Hepatocyte (in vitro differentiated cells): ENCODE measurements around the gene RBM48. TPM values are rescaled to one million over a fixed set of nuclear protein-coding genes. Genes with fewer than 3 reads are reported as not detected.
"Not testable (repeated sequence)": the region's sequence is repeated elsewhere in the genome, so short reads cannot be mapped to it uniquely, and the experiment has no call there.

Source experiments
- DNase-seq: peaks from one replicate; pipeline ENCODE4 v3.0.0-alpha.2; 2016; ENCODE audit warnings: low spot score
- H2AFZ ChIP-seq: fragments of 200-600 bp; sonication (generic); 2 replicates; pipeline ENCODE4 v1.6.0; 2016; ENCODE audit warnings: antibody characterized with exemption, mild to moderate bottlenecking
- H3K27ac ChIP-seq: fragments of 200-600 bp; sonication (generic); 2 replicates; pipeline ENCODE4 v1.5.1; 2016; ENCODE audit warnings: mild to moderate bottlenecking
- H3K27me3 ChIP-seq: fragments of 200-600 bp; sonication (generic); 2 replicates; pipeline ENCODE4 v1.6.1; 2016
- H3K36me3 ChIP-seq: fragments of 200-600 bp; sonication (generic); replicated peaks from 2 replicates; pipeline ENCODE4 v1.5.1; 2016; ENCODE audit warnings: low read depth; ENCODE audit not compliant: insufficient read depth
- H3K4me1 ChIP-seq: fragments of 200-600 bp; sonication (generic); 2 replicates; pipeline ENCODE4 v1.5.1; 2016; ENCODE audit warnings: mild to moderate bottlenecking, moderate library complexity; ENCODE audit not compliant: insufficient read depth
- H3K4me2 ChIP-seq: fragments of 200-600 bp; sonication (generic); 2 replicates; pipeline ENCODE4 v1.6.0; 2016
- H3K4me3 ChIP-seq: fragments of 200-600 bp; sonication (generic); 2 replicates; pipeline ENCODE4 v1.5.1; 2016; ENCODE audit warnings: mild to moderate bottlenecking
- H3K79me2 ChIP-seq: fragments of 200-600 bp; sonication (generic); 2 replicates; pipeline ENCODE4 v1.6.0; 2017; ENCODE audit warnings: mild to moderate bottlenecking
- H3K9me2 ChIP-seq: fragments of 200-600 bp; sonication (generic); replicated peaks from 2 replicates; pipeline ENCODE4 v1.6.0; 2017; ENCODE audit warnings: mild to moderate bottlenecking; ENCODE audit not compliant: insufficient read depth
- H3K9me3 ChIP-seq: fragments of 200-600 bp; sonication (generic); 2 replicates; pipeline ENCODE4 v1.5.1; 2016; ENCODE audit warnings: low read depth, mild to moderate bottlenecking
- H4K20me1 ChIP-seq: fragments of 200-600 bp; sonication (generic); 2 replicates; pipeline ENCODE4 v1.6.0; 2016; ENCODE audit warnings: mild to moderate bottlenecking; ENCODE audit not compliant: insufficient read depth, poor library complexity, severe bottlenecking
- EZH2 ChIP-seq: fragments of 200-600 bp; sonication (generic); IDR thresholded peaks from 2 replicates; pipeline ENCODE4 v1.6.1; 2016; ENCODE audit warnings: antibody characterized with exemption, mild to moderate bottlenecking, borderline replicate concordance
- EZH2phosphoT487 ChIP-seq: fragments of 200-600 bp; sonication (generic); IDR thresholded peaks from one replicate; pipeline ENCODE4 v1.6.1; 2018; ENCODE audit warnings: antibody characterized with exemption, mild to moderate bottlenecking, low read depth, moderate library complexity; ENCODE audit not compliant: unreplicated experiment, severe bottlenecking
- WGBS: methylation state at CpG from one replicate; pipeline ENCODE4 v1.1.6; 2016; ENCODE audit warnings: low lambda C conversion rate; ENCODE audit errors: missing lambda C conversion rate; 5-methylcytosine and 5-hydroxymethylcytosine counted together
- polyA plus RNA-seq: library from polyadenylated mRNA; unstranded; fragments of >200 nt; fragmentation: Nextera tagmentation; extraction: Ambion mirVana; gene quantifications from 2 replicates; pipeline ENCODE4 v1.2.1, GENCODE V29; 2016
- total RNA-seq: library from RNA; depleted of rRNA; stranded (reverse); fragments of >200 nt; gene quantifications from 2 replicates; pipeline ENCODE4 v1.2.3, GENCODE V29; 2014
- TF ChIP-seq, protein P1 (sequence below): fragments of 200-600 bp; sonication (generic); IDR thresholded peaks from 2 replicates; pipeline ENCODE4 v1.5.1; 2016; ENCODE audit warnings: antibody characterized with exemption, mild to moderate bottlenecking; ENCODE audit not compliant: poor library complexity

RBM48 gene
- total and polyA plus RNA-seq, 2 experiments from 2014 or later, result 8.4 to 15.7 TPM

DNA sequence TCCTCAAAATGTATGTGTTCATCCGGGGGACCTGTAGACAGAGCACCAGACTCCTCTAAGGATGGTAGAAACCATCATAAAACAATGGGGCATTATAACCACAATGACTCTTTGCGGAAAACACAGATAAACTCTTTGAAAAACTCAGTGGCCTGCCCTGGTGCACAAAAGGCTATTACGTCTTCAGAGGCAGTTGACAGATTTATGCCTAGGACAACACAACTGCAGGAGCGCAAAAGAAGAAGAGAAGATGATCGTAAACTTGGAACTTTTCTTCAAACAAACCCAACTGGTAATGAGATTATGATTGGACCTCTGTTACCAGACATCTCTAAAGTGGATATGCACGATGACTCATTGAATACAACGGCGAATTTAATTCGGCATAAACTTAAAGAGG lies 6.0 kb downstream of the RBM48 start:
- H2AFZ ChIP-seq, result no peak overlapping the region
- TF ChIP-seq EZH2 (no peak), EZH2phosphoT487 (no peak)
- TF ChIP-seq, protein P1, sequence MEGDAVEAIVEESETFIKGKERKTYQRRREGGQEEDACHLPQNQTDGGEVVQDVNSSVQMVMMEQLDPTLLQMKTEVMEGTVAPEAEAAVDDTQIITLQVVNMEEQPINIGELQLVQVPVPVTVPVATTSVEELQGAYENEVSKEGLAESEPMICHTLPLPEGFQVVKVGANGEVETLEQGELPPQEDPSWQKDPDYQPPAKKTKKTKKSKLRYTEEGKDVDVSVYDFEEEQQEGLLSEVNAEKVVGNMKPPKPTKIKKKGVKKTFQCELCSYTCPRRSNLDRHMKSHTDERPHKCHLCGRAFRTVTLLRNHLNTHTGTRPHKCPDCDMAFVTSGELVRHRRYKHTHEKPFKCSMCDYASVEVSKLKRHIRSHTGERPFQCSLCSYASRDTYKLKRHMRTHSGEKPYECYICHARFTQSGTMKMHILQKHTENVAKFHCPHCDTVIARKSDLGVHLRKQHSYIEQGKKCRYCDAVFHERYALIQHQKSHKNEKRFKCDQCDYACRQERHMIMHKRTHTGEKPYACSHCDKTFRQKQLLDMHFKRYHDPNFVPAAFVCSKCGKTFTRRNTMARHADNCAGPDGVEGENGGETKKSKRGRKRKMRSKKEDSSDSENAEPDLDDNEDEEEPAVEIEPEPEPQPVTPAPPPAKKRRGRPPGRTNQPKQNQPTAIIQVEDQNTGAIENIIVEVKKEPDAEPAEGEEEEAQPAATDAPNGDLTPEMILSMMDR, result no peak
- 86% methylated on average over 9 of the region's 9 CpGs for WGBS
- DNase-seq, result no peak
- H3K27ac ChIP-seq, result no peak overlapping the region
- peaks cover under 1% of the 10 kb centered on the region for H3K4me1 ChIP-seq
- no peaks in the 10 kb centered on the region for H3K27me3 ChIP-seq
- peaks cover 21% of the 10 kb centered on the region for H3K79me2 ChIP-seq
- no peak overlapping the region for H3K4me2 ChIP-seq
- no peaks in the 10 kb centered on the region for H3K9me2 ChIP-seq
- H3K36me3 ChIP-seq, result no peaks in the 10 kb centered on the region
- no peak overlapping the region for H3K4me3 ChIP-seq
- no peaks in the 10 kb centered on the region for H4K20me1 ChIP-seq
- H3K9me3 ChIP-seq, result no peaks in the 10 kb centered on the region

DNA sequence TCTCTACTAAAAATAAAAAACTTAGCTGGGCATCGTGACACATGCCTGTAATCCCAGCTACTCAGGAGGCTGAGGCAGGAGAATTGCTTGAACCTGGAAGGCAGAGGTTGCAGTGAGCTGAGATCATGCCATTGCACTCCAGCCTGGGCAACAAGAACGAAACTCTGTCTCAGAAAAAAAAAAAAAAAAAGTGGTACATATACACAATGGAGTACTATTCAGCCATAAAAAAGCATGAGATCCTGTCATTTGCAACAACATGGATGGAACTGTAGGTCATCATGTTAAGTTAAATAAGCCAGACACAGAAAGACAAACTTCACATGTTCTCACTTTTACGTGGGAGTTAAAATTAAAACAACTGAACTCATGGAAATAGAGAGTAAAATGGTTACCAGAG lies 14.9 kb downstream of the RBM48 start:
- H3K4me3 ChIP-seq, H3K27me3 ChIP-seq, H2AFZ ChIP-seq, H4K20me1 ChIP-seq, H3K9me3 ChIP-seq, DNase-seq, H3K27ac ChIP-seq, H3K4me2 ChIP-seq, H3K36me3 ChIP-seq, H3K4me1 ChIP-seq, H3K79me2 ChIP-seq, H3K9me2 ChIP-seq: not testable (repeated sequence)
- WGBS, result 85% methylated on average over 3 of the region's 3 CpGs

DNA sequence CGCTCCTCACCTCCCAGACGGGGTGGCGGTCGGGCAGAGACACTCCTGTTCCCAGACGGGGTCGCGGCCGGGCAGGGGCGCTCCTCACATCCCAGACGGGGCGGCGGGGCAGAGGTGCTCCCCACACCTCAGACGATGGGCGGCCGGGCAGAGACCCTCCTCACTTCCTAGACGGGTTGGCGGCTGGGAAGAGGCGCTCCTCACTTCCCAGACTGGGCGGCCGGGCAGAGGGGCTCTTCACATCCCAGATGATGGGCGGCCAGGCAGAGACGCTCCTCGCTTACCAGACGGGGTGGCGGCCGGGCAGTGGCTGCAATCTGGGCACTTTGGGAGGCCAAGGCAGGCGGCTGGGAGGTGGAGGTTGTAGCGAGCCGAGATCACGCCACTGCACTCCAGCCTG lies 16.5 kb downstream of the RBM48 start:
- H3K9me2 ChIP-seq, H3K79me2 ChIP-seq, H3K27me3 ChIP-seq, H3K4me2 ChIP-seq, H3K4me1 ChIP-seq, H3K4me3 ChIP-seq, H3K9me3 ChIP-seq, DNase-seq, H3K36me3 ChIP-seq, H2AFZ ChIP-seq, H4K20me1 ChIP-seq, H3K27ac ChIP-seq: not testable (repeated sequence)
- 91% methylated on average over 17 of the region's 30 CpGs for WGBS

DNA sequence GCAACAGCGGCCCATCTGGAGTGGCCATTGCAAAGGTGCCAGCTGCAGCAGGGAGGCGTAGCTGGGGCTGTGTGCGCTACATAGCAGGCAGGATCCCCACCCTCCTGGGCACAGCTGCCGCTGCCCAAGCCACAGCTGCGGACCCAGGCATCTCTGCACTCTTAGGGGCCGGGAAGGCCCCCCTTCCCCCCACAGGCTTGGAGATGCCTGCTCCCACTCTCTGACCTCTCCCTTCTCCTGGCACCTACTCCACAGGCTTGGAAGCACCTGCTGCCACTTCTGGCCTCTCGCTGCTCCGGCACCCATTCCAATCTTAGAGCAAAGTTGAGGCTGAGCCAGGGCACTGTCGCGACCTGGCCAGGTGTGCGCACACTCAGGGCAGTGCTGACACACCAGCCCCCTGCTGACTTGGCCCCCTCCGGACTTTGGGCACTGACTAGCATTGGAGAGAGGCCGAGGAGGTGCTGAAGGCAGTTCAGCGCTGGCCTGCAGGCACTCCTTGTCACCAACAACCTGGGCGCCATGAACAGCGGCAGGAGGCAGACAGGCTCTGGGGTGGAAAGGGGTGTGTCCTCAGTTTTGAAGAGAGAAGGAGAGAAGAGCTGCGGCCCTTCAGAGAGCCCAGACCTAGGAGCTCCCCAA lies 18.4 kb downstream of the RBM48 start:
- H3K79me2 ChIP-seq, result no peaks in the 10 kb centered on the region
- WGBS, result 94% methylated on average over 17 of the region's 17 CpGs
- H3K27ac ChIP-seq, result no peak overlapping the region
- DNase-seq, result no peak
- TF ChIP-seq EZH2 (no peak), EZH2phosphoT487 (no peak)
- TF ChIP-seq, protein P1, result no peak
- no peaks in the 10 kb centered on the region for H3K27me3 ChIP-seq
- no peaks in the 10 kb centered on the region for H3K9me2 ChIP-seq
- no peak overlapping the region for H2AFZ ChIP-seq
- no peak overlapping the region for H3K4me2 ChIP-seq
- H3K4me3 ChIP-seq, result no peak overlapping the region
- H3K4me1 ChIP-seq, result no peaks in the 10 kb centered on the region
- no peaks in the 10 kb centered on the region for H3K36me3 ChIP-seq
- no peaks in the 10 kb centered on the region for H3K9me3 ChIP-seq
- no peaks in the 10 kb centered on the region for H4K20me1 ChIP-seq
